Endothelial cell of umbilical vein (primary cell): ENCODE measurements around the gene TRAPPC2. TPM values are rescaled to one million over a fixed set of nuclear protein-coding genes. Genes with fewer than 3 reads are reported as not detected.

Experiments used
- BruUV-seq: library from RNA; stranded (reverse); fragments of 400-500 nt; replicated peaks from 2 replicates; lab custom pipeline; 2021; lab: Mats Ljungman, UMichigan
- CTCF ChIA-PET: fragments of 300-600, 350-600 bp; sonication (Branson Sonifier 250); formaldehyde crosslinking; loops from one replicate; lab custom pipeline; 2021; ENCODE audit warnings: antibody characterized with exemption, inconsistent platforms; lab: Charles Lee
- POLR2A ChIA-PET: fragments of 300-600, 350-600 bp; sonication (Branson Sonifier 250); formaldehyde crosslinking; loops from one replicate; lab custom pipeline; 2021; ENCODE audit warnings: antibody characterized with exemption, inconsistent platforms; lab: Charles Lee
- DNase-seq: peaks from one replicate; pipeline ENCODE4 v3.0.0-alpha.2; 2011; ENCODE audit warnings: low read depth, low spot score
- FAIRE-seq: peaks from 2 replicates; lab custom pipeline; 2011; peaks lifted over from hg19 to GRCh38; lab: Jason Lieb, UNC
- H2AFZ ChIP-seq: 2 replicates; pipeline ENCODE4 v1.6.0; 2012; ENCODE audit warnings: low read depth, low read length, control low read depth, inconsistent platforms
- H3K27ac ChIP-seq: 2 replicates; pipeline ENCODE4 v1.5.1; 2011; ENCODE audit warnings: low read depth, mild to moderate bottlenecking, control low read depth, low read length, moderate library complexity; ENCODE audit not compliant: insufficient read depth
- H3K27me3 ChIP-seq, 2 experiments: 2 replicates each; pipeline versions ENCODE4 v1.6.0 to v1.6.1; 2011; ENCODE audit warnings: low read length in 2 of 2, mixed read lengths in 1 of 2; ENCODE audit not compliant: control insufficient read depth in 2 of 2, insufficient read depth in 2 of 2
- H3K36me3 ChIP-seq, 2 experiments: 2 replicates in 1 of 2; 3 replicates in 1 of 2; pipeline ENCODE4 v1.5.1; 2011; ENCODE audit warnings: low read length in 2 of 2, mild to moderate bottlenecking in 1 of 2, moderate library complexity in 1 of 2; ENCODE audit not compliant: control insufficient read depth in 2 of 2, insufficient read depth in 2 of 2; ENCODE audit errors: extremely low read depth in 1 of 2
- H3K4me1 ChIP-seq: 3 replicates; pipeline ENCODE4 v1.5.1; 2011; ENCODE audit warnings: mild to moderate bottlenecking, low read length; ENCODE audit not compliant: control insufficient read depth, insufficient read depth; ENCODE audit errors: extremely low read depth
- H3K4me2 ChIP-seq: 2 replicates; pipeline ENCODE4 v1.6.1; 2011; ENCODE audit warnings: low read length, control low read depth, mixed read lengths; ENCODE audit not compliant: insufficient read depth
- H3K4me3 ChIP-seq, 3 experiments: fragments of 200-600 bp in 1 of 3; sonication (generic), shearing (Covaris generic) in 1 of 3; replicated peaks in 1 of 3; 2 replicates each; pipeline ENCODE4 v1.5.1; 2011 to 2016; ENCODE audit warnings: control low read depth in 3 of 3, low read length in 3 of 3, mild to moderate bottlenecking in 2 of 3, inconsistent platforms in 1 of 3, low read depth in 1 of 3, moderate library complexity in 1 of 3; ENCODE audit not compliant: insufficient read depth in 1 of 3
- H3K79me2 ChIP-seq: 2 replicates; pipeline ENCODE4 v1.6.0; 2012; ENCODE audit warnings: low read length, inconsistent platforms; ENCODE audit not compliant: control insufficient read depth, insufficient read depth
- H3K9ac ChIP-seq: replicated peaks from 2 replicates; pipeline ENCODE3; 2011; ENCODE audit warnings: low read length, control low read depth; ENCODE audit not compliant: insufficient read depth; ENCODE audit errors: extremely low read depth
- H3K9me1 ChIP-seq: replicated peaks from 3 replicates; pipeline ENCODE4 v1.6.0; 2011; ENCODE audit warnings: mild to moderate bottlenecking, low read length; ENCODE audit not compliant: control insufficient read depth, insufficient read depth; ENCODE audit errors: extremely low read depth
- H3K9me3 ChIP-seq: replicated peaks from 2 replicates; pipeline ENCODE4 v1.5.1; 2012; ENCODE audit warnings: low read length, inconsistent platforms; ENCODE audit not compliant: control insufficient read depth, insufficient read depth
- H4K20me1 ChIP-seq: replicated peaks from 2 replicates; pipeline ENCODE3; 2011; ENCODE audit warnings: mild to moderate bottlenecking, low read length; ENCODE audit not compliant: control insufficient read depth, insufficient read depth; ENCODE audit errors: extremely low read depth
- CTCF ChIP-seq, 2 donors: IDR thresholded peaks; 1 replicate in 1 of 2; 2 replicates in 1 of 2; pipeline ENCODE4 v1.5.1; 2011; ENCODE audit warnings: low read length in 2 of 2, mild to moderate bottlenecking in 2 of 2, moderate library complexity in 2 of 2, control low read depth in 1 of 2, inconsistent platforms in 1 of 2, low read depth in 1 of 2; ENCODE audit not compliant: insufficient read depth in 1 of 2; ENCODE audit errors: extremely low read depth in 1 of 2
- EZH2 ChIP-seq: IDR thresholded peaks from 2 replicates; pipeline ENCODE4 v1.6.1; 2012; ENCODE audit warnings: borderline replicate concordance, low read depth, mild to moderate bottlenecking, moderate library complexity, low read length, inconsistent platforms; ENCODE audit not compliant: severe bottlenecking
- JUN ChIP-seq: IDR thresholded peaks from 2 replicates; pipeline ENCODE4 v1.6.1; 2011; ENCODE audit warnings: borderline replicate concordance, low read depth; ENCODE audit not compliant: insufficient read length, insufficient read depth
- POLR2AphosphoS5 ChIP-seq: IDR thresholded peaks from 2 replicates; pipeline ENCODE4 v1.6.1; 2012; ENCODE audit warnings: low read depth, mild to moderate bottlenecking, control low read depth, low read length, moderate library complexity; ENCODE audit not compliant: insufficient read depth
- dilution Hi-C: fragments of 300-500 bp; cut with MboI; formaldehyde crosslinking; loops from one replicate; pipeline ENCODE4 v1.15.0; 2019; ENCODE audit warnings: low sequenced_read_pairs; ENCODE audit not compliant: extremely low pct_ligation_motif_present
- intact Hi-C: fragments of 100-400 bp; cut with micrococcal nuclease; formaldehyde crosslinking; loops from one replicate; pipeline ENCODE4 v1.10.0; 2022
- polyA plus RNA-seq, 4 experiments: library from polyadenylated mRNA; depleted of rRNA in 3 of 4; stranded (reverse) in 3 of 4; unstranded in 1 of 4; fragments of >200 nt; gene quantifications; 2 replicates each; pipeline versions ENCODE4 v1.2.1 to v1.2.3, GENCODE V29; 2011 to 2012; ENCODE audit warnings: missing spikeins in 1 of 4
- total RNA-seq: library from RNA; stranded (reverse); gene quantifications from 2 replicates; pipeline ENCODE4 v1.2.3, GENCODE V29; 2021

Gene TRAPPC2
- total and polyA plus RNA-seq, 2 donors (not counting 3 experiments of a cell fraction or from before 2014, with no cell fraction given) = 6.6 to 13.0 TPM

- Histone ChIP-seq H3K27ac (no peak overlapping the region), H2AFZ (no peak overlapping the region), H4K20me1 (peaks cover 3% of the 10 kb centered on the region), H3K36me3 (no peaks in the 10 kb centered on the region), H3K27me3 (no peaks in the 10 kb centered on the region), H3K79me2 (peaks cover 67% of the 10 kb centered on the region), H3K9ac (no peak overlapping the region), H3K9me3 (no peaks in the 10 kb centered on the region), H3K9me1 (no peaks in the 10 kb centered on the region), H3K4me1 (peaks cover 17% of the 10 kb centered on the region), H3K4me2 (no peak overlapping the region), H3K4me3 (no peak overlapping the region)
- BruUV-seq = no TSS peak
- TF ChIP-seq EZH2 (no peak), CTCF (IDR thresholded peaks at IDR 0.05; ENCODE audit: extremely low read depth in 1 of 2, insufficient read depth in 1 of 2, low read depth in 1 of 2, low read length in 2 of 2) (no peak), JUN (no peak)
- FAIRE-seq (no peak), DNase-seq (no peak)
- ChIA-PET CTCF (no interaction called here), POLR2A (no interaction called here)
- dilution Hi-C loops = no loop called here
- intact Hi-C loops = no loop called here
Observed at GRCh38 chrX:13692771-13693231, 41.6 kb downstream of the TRAPPC2 start.

- Histone ChIP-seq H3K4me2 (no peak overlapping the region), H3K27ac (no peak overlapping the region), H3K4me1 (peaks cover 17% of the 10 kb centered on the region), H2AFZ (no peak overlapping the region), H3K9me3 (no peaks in the 10 kb centered on the region), H3K27me3 (no peaks in the 10 kb centered on the region), H3K4me3 (no peak overlapping the region), H3K9me1 (no peaks in the 10 kb centered on the region), H3K9ac (no peak overlapping the region), H3K36me3 (no peaks in the 10 kb centered on the region), H3K79me2 (peaks cover 64% of the 10 kb centered on the region), H4K20me1 (peaks cover 1% of the 10 kb centered on the region)
- peak; percentile 55 for FAIRE-seq
- POLR2A ChIA-PET = no interaction called here
- dilution Hi-C loops = no loop called here
- DNase-seq = no peak
- CTCF ChIA-PET = interaction anchor here (0.7 kb wide), 1 partner anchor 185 kb away, joined by 3 read pairs; no protein-coding TSS in a partner anchor
- intact Hi-C loops = no loop called here
- TF ChIP-seq POLR2AphosphoS5 = no peak
- BruUV-seq = no TSS peak
Observed at GRCh38 chrX:13691841-13692371, 42.5 kb downstream of the TRAPPC2 start.
